ENCODE results near the gene LCLAT1.

GRCh38 chr2:30691948-30692828 lies 245.1 kb downstream of the LCLAT1 start:
- TF ChIP-seq CTCF (IDR thresholded peaks at IDR 0.05; ENCODE audit: low read depth, low read length, missing input control) = peak; percentile 8
- no peak for TF ChIP-seq REST (IDR thresholded peaks at IDR 0.05)
- no peak for TF ChIP-seq FOXA1 (IDR thresholded peaks at IDR 0.05)
- TF ChIP-seq MAX (IDR thresholded peaks at IDR 0.05) = no peak
- no peak for TF ChIP-seq YY1 (IDR thresholded peaks at IDR 0.05)
- TF ChIP-seq JUND (IDR thresholded peaks at IDR 0.05) = no peak
- no peak for TF ChIP-seq TAF1 (conservative IDR thresholded peaks at IDR 0.05)
- peak; percentile 33 to 41 for TF ChIP-seq RAD21 (IDR thresholded peaks at IDR 0.05)
- TF ChIP-seq GABPA (IDR thresholded peaks at IDR 0.05 in 1 of 2, conservative IDR thresholded peaks at IDR 0.05 in 1 of 2) = no peak
- no peak for TF ChIP-seq SP1 (IDR thresholded peaks at IDR 0.05)
- TF ChIP-seq ATF3 (IDR thresholded peaks at IDR 0.05) = no peak
- no peak for TF ChIP-seq HNF4A (conservative IDR thresholded peaks at IDR 0.05)
- no peak for TF ChIP-seq ZBTB33 (IDR thresholded peaks at IDR 0.05)
